HepG2 (cell line): Measurements from ENCODE around the gene NR1I2. TPM values are rescaled to one million over a fixed set of nuclear protein-coding genes. Genes with fewer than 3 reads are reported as not detected.

Experiments used
- GPN1 ChIP-seq: sonication (generic); formaldehyde crosslinking; IDR thresholded peaks from 2 replicates; pipeline ENCODE4 v1.5.1; 2020; ENCODE audit warnings: missing genetic modification reagents, borderline replicate concordance
- HNF4G ChIP-seq, 2 experiments: sonication (generic) in 1 of 2; formaldehyde crosslinking in 1 of 2; IDR thresholded peaks; 2 replicates each; pipeline versions ENCODE4 v1.4.0 to v1.6.1; 2011 to 2020; ENCODE audit warnings: borderline replicate concordance in 2 of 2, low read depth in 2 of 2, mild to moderate bottlenecking in 2 of 2, low read length in 1 of 2, missing genetic modification reagents in 1 of 2, moderate library complexity in 1 of 2
- KDM1A ChIP-seq: IDR thresholded peaks from 2 replicates; pipeline ENCODE4 v1.6.1; 2016; ENCODE audit warnings: missing compliant biosample characterization
- MBNL3 ChIP-seq: fragments of 250-450 bp; sonication (Bioruptor Pico); conservative IDR thresholded peaks from 2 replicates; pipeline ENCODE4 v1.8.0; 2022; ENCODE audit warnings: mild to moderate bottlenecking, inconsistent platforms
- NAIF1 ChIP-seq: sonication (generic); formaldehyde crosslinking; IDR thresholded peaks from 2 replicates; pipeline ENCODE4 v1.5.0; 2020; ENCODE audit warnings: mild to moderate bottlenecking, missing genetic modification reagents, borderline replicate concordance
- PAX8 ChIP-seq: sonication (generic); formaldehyde crosslinking; IDR thresholded peaks from 2 replicates; pipeline ENCODE4 v1.8.0; 2022; ENCODE audit warnings: mild to moderate bottlenecking, missing genetic modification reagents, borderline replicate concordance
- SSRP1 ChIP-seq: IDR thresholded peaks from 2 replicates; pipeline ENCODE4 v1.6.1; 2016; ENCODE audit warnings: control low read depth
- ZNF446 ChIP-seq: sonication (generic); formaldehyde crosslinking; IDR thresholded peaks from 2 replicates; pipeline ENCODE4 v1.5.0; 2020; ENCODE audit warnings: mild to moderate bottlenecking, missing genetic modification reagents
- ZNF777 ChIP-seq: sonication (generic); formaldehyde crosslinking; IDR thresholded peaks from 2 replicates; pipeline ENCODE4 v1.4.0; 2020; ENCODE audit warnings: missing genetic modification reagents
- polyA plus RNA-seq, 8 experiments: library from polyadenylated mRNA; depleted of rRNA in 3 of 8; stranded (reverse) in 7 of 8; unstranded in 1 of 8; fragments of >200 nt; fragmentation: Illumina TruSeq in 4 of 8; extraction: Trizol in 4 of 8; gene quantifications; 2 replicates each; pipeline versions ENCODE4 v1.2.1 to v1.2.3, GENCODE V29; 2011 to 2016; ENCODE audit warnings: low read depth in 4 of 8, missing spikeins in 1 of 8, mixed read lengths in 1 of 8; ENCODE audit not compliant: insufficient read depth in 1 of 8
- total RNA-seq, 5 experiments: library from RNA; depleted of rRNA; stranded (reverse); fragments of >200 nt; fragmentation: Illumina TruSeq; extraction: Trizol; gene quantifications; 2 replicates each; pipeline ENCODE4 v1.2.3, GENCODE V29; 2016; ENCODE audit warnings: low read depth in 1 of 5
- TF ChIP-seq, protein P1 (sequence below): sonication (generic); formaldehyde crosslinking; IDR thresholded peaks from 2 replicates; pipeline ENCODE4 v1.8.0; 2022; ENCODE audit warnings: mild to moderate bottlenecking, missing genetic modification reagents; ENCODE audit not compliant: insufficient replicate concordance
- TF ChIP-seq, protein P2 (sequence below): sonication (generic); formaldehyde crosslinking; IDR thresholded peaks from 2 replicates; pipeline ENCODE4 v1.4.0; 2020; ENCODE audit warnings: mild to moderate bottlenecking, missing genetic modification reagents, borderline replicate concordance

Gene NR1I2
- total and polyA plus RNA-seq, 2 of the 13 experiments (the other 11 are each of a cell fraction or from before 2014, with no cell fraction given), result 8.8 to 13.4 TPM

DNA sequence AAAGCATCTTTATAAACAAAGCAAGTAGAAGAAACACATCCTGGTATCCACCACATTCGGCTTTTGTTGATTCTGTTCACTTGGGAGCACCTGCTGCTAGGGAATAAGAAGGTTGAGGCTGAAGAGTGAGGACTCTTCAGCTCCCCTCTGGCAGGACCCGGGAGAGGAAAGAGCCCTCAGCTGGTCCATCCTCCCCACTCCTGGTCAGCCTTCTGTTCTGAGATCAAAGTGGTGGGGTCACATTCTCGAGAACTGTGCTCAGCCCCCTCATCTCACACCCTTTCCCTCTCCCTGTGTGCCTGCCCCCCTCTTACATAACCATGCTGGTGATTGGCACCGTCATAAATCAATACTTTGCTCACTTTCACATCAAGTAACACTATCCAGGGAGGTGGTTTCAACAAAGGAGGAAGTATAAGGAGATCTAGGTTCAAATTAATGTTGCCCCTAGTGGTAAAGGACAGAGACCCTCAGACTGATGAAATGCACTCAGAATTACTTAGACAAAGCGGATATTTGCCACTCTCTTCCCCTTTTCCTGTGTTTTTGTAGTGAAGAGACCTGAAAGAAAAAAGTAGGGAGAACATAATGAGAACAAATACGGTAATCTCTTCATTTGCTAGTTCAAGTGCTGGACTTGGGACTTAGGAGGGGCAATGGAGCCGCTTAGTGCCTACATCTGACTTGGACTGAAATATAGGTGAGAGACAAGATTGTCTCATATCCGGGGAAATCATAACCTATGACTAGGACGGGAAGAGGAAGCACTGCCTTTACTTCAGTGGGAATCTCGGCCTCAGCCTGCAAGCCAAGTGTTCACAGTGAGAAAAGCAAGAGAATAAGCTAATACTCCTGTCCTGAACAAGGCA, at the start of gene NR1I2 (continued):
- TF ChIP-seq ZNF446 (CRISPR knock-in tag) (no peak), KDM1A (CRISPR knock-in tag) (no peak), SSRP1 (CRISPR knock-in tag) (no peak), HNF4G (IDR thresholded peaks at IDR 0.05; ENCODE audit: borderline replicate concordance, low read depth, low read length) (peak; percentile 66; the same call in 1 of the 2 replicates), HNF4G (CRISPR knock-in tag; IDR thresholded peaks at IDR 0.05; ENCODE audit: borderline replicate concordance, low read depth) (no peak), PAX8 (CRISPR knock-in tag) (no peak), MBNL3 (CRISPR knock-in tag) (no peak), GPN1 (CRISPR knock-in tag) (no peak), NAIF1 (CRISPR knock-in tag) (no peak), ZNF777 (CRISPR knock-in tag) (no peak)
- TF ChIP-seq, protein P1, sequence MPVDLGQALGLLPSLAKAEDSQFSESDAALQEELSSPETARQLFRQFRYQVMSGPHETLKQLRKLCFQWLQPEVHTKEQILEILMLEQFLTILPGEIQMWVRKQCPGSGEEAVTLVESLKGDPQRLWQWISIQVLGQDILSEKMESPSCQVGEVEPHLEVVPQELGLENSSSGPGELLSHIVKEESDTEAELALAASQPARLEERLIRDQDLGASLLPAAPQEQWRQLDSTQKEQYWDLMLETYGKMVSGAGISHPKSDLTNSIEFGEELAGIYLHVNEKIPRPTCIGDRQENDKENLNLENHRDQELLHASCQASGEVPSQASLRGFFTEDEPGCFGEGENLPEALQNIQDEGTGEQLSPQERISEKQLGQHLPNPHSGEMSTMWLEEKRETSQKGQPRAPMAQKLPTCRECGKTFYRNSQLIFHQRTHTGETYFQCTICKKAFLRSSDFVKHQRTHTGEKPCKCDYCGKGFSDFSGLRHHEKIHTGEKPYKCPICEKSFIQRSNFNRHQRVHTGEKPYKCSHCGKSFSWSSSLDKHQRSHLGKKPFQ, result no peak
- TF ChIP-seq, protein P2, sequence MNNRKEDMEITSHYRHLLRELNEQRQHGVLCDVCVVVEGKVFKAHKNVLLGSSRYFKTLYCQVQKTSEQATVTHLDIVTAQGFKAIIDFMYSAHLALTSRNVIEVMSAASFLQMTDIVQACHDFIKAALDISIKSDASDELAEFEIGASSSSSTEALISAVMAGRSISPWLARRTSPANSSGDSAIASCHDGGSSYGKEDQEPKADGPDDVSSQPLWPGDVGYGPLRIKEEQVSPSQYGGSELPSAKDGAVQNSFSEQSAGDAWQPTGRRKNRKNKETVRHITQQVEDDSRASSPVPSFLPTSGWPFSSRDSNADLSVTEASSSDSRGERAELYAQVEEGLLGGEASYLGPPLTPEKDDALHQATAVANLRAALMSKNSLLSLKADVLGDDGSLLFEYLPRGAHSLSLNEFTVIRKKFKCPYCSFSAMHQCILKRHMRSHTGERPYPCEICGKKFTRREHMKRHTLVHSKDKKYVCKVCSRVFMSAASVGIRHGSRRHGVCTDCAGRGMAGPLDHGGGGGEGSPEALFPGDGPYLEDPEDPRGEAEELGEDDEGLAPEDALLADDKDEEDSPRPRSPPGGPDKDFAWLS (CRISPR knock-in tag), result no peak
